Sigmoid colon (tissue), 7 donors: ENCODE results near the gene PHLPP1. TPM values are rescaled to one million over a fixed set of nuclear protein-coding genes. Genes with fewer than 3 reads are reported as not detected.

Source experiments
- DNase-seq: peaks from one replicate; pipeline ENCODE4 v3.0.0-alpha.2; 2019
- H3K27ac ChIP-seq, 4 donors: fragments of 200-600 bp; sonication (generic); one replicate each; pipeline ENCODE4 v1.5.1; 2016 to 2019; ENCODE audit warnings: mild to moderate bottlenecking in 1 of 4
- H3K27me3 ChIP-seq, 3 donors: fragments of 200-600 bp; sonication (generic); one replicate each; pipeline ENCODE4 v1.5.1; 2019; ENCODE audit warnings: mild to moderate bottlenecking in 1 of 3
- H3K36me3 ChIP-seq, 4 donors: fragments of 200-600 bp; sonication (generic); one replicate each; pipeline ENCODE4 v1.5.1; 2016 to 2019
- H3K4me1 ChIP-seq, 4 donors: fragments of 200-600 bp; sonication (generic); one replicate each; pipeline ENCODE4 v1.5.1; 2017 to 2019
- H3K4me3 ChIP-seq, 4 donors: fragments of 200-600 bp; sonication (generic); one replicate each; pipeline ENCODE4 v1.5.1; 2017 to 2019; ENCODE audit warnings: mild to moderate bottlenecking in 2 of 4, moderate library complexity in 1 of 4
- H3K9me3 ChIP-seq, 4 donors: fragments of 200-600 bp in 3 of 4; sonication (generic) in 3 of 4; one replicate each; pipeline versions ENCODE4 v1.5.1 to v1.6.1; 2013 to 2019
- EP300 ChIP-seq, 4 donors: sonication (generic); formaldehyde crosslinking; IDR thresholded peaks; one replicate each; pipeline ENCODE4 v1.6.1; 2017; ENCODE audit warnings: antibody characterized with exemption in 4 of 4
- POLR2A ChIP-seq, 2 donors: fragments of 450-650 bp; IDR thresholded peaks; one replicate each; pipeline ENCODE4 v1.6.1; 2016; ENCODE audit warnings: antibody characterized with exemption in 2 of 2, mild to moderate bottlenecking in 2 of 2, moderate library complexity in 2 of 2
- POLR2AphosphoS5 ChIP-seq, 4 donors: sonication (generic); formaldehyde crosslinking; IDR thresholded peaks; one replicate each; pipeline ENCODE4 v1.6.1; 2017; ENCODE audit warnings: antibody characterized with exemption in 4 of 4
- WGBS, 2 donors: extraction: QIAGEN DNeasy Blood & Tissue Kit; methylation state at CpG; one replicate each; pipeline ENCODE4 v1.1.7; 2013; 5-methylcytosine and 5-hydroxymethylcytosine counted together
- intact Hi-C: fragments of 100-400 bp; cut with DNase I; formaldehyde crosslinking; loops from one replicate; pipeline ENCODE4 v1.15.1; 2023
- polyA plus RNA-seq, 3 donors: library from polyadenylated mRNA; stranded (reverse); fragments of 200-250 nt; gene quantifications; one replicate each; pipeline ENCODE4 v1.2.3, GENCODE V29; 2013
- total RNA-seq, 4 donors: library from RNA; depleted of rRNA; stranded (reverse); fragments of >200 nt; gene quantifications; one replicate each; pipeline ENCODE4 v1.1.0, GENCODE V29; 2016
- TF ChIP-seq, protein P1 (sequence below), 4 experiments: fragments of 450-650 bp in 3 of 4; fragments of 200-600 bp in 1 of 4; IDR thresholded peaks; one replicate each; pipeline ENCODE4 v1.5.1; 2016 to 2019; ENCODE audit warnings: antibody characterized with exemption in 4 of 4, mild to moderate bottlenecking in 3 of 4, moderate library complexity in 2 of 4
- donor health status: healthy with polysubstance abuse.
- donor health status: Bipolar disorder and iron deficiency.
- donor health status: healthy.

Gene PHLPP1
- total and polyA plus RNA-seq, 7 donors = 4.2 to 18.6 (median 7.1) TPM

DNA sequence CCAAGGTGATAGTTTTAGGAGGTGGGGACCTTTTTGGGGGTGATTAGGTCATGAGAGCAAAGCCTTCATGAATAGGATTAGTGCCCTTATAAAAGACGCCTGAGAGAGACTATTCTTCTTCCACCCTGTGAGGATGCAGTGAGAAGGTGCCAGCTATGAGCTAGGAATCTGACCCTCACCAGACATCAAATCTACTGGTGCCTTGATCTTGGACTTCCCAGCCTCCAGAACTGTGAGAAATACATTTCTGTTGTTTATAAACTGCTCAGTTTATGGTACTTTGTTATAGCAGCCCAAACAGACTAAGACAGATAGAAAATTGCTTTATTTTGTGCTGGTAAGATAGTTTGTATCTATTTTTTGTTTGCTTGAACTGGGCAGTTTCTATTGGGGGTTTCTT lies 40.1 kb downstream of the PHLPP1 start:
- intact Hi-C loops = no loop called here
- H3K4me1 ChIP-seq = peaks cover 0 to 32% (median 20%) of the 10 kb centered on the region in 4 donors
- H3K27ac ChIP-seq = no peak overlapping the region
- H3K9me3 ChIP-seq = no peaks in the 10 kb centered on the region
- no peak for DNase-seq
- no peak overlapping the region for H3K4me3 ChIP-seq
- 96 to 100% methylated on average over 1 of the region's 1 CpG for WGBS, 2 donors
- no peaks in the 10 kb centered on the region for H3K27me3 ChIP-seq
- no peaks in the 10 kb centered on the region for H3K36me3 ChIP-seq
- TF ChIP-seq POLR2AphosphoS5 (IDR thresholded peaks at IDR 0.05) (no peak), POLR2A (IDR thresholded peaks at IDR 0.05) (no peak), EP300 (IDR thresholded peaks at IDR 0.05) (no peak)
- TF ChIP-seq, protein P1, sequence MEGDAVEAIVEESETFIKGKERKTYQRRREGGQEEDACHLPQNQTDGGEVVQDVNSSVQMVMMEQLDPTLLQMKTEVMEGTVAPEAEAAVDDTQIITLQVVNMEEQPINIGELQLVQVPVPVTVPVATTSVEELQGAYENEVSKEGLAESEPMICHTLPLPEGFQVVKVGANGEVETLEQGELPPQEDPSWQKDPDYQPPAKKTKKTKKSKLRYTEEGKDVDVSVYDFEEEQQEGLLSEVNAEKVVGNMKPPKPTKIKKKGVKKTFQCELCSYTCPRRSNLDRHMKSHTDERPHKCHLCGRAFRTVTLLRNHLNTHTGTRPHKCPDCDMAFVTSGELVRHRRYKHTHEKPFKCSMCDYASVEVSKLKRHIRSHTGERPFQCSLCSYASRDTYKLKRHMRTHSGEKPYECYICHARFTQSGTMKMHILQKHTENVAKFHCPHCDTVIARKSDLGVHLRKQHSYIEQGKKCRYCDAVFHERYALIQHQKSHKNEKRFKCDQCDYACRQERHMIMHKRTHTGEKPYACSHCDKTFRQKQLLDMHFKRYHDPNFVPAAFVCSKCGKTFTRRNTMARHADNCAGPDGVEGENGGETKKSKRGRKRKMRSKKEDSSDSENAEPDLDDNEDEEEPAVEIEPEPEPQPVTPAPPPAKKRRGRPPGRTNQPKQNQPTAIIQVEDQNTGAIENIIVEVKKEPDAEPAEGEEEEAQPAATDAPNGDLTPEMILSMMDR (IDR thresholded peaks at IDR 0.05) = no peak

DNA sequence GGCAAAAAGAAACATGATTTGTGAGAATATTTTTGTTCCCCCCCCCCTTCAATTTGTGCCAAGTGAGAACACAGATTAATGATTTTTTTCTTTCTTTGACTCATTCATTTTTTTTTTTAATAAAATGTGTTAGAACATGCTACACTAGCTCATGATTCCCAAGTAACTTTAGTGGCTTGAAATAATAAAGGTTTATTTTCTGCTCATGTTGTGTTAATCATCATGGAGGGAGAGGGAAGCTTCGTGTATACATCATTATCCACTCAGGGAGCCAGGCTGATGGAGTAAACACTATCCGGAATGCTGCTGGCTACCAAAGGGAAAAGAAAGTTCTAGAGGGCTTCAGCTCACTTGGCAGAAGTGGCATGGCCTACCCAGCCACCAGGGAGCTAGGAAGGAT lies 40.6 kb downstream of the PHLPP1 start:
- DNase-seq = no peak
- Histone ChIP-seq H3K36me3 (no peaks in the 10 kb centered on the region), H3K9me3 (no peaks in the 10 kb centered on the region), H3K4me1 (peaks cover 0 to 30% (median 19%) of the 10 kb centered on the region in 4 donors), H3K4me3 (no peak overlapping the region), H3K27ac (no peak overlapping the region), H3K27me3 (no peaks in the 10 kb centered on the region)
- WGBS, 2 donors = 92 to 95% methylated on average over 2 of the region's 2 CpGs
- intact Hi-C loops = no loop called here
- TF ChIP-seq, protein P1 (IDR thresholded peaks at IDR 0.05) = no peak

DNA sequence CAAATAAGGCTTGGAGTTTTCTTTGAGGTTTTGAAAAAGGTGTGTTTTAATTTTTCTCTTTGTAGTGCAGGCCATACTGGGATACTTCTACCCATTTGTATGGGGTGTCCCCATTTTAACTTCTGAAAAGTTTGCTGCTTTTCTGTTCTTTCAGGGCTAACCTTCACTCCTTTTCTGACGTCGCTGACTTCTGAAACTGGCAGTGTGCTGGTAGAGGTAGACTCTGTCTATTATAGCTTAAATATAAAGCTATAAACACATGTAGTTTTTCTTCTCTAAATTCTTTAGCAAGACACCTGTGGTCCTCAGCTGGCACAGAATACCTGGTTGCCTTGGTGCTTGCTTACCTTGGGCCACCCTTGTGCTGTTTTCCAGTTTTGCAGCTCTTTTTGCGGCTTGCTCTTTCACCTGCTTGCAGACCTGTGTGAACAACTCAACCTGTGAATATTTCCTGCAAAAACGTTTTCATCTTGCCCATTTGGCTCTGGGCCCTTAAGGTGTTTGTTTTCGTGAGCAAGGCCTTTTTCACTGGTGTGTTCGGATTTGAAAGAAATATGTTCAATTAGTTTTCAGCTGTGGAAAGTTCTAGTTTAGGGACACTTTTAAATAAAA lies 42.2 kb downstream of the PHLPP1 start:
- no peak for DNase-seq
- peaks cover 0 to 15% (median 7%) of the 10 kb centered on the region in 4 donors for H3K4me1 ChIP-seq
- no peaks in the 10 kb centered on the region for H3K27me3 ChIP-seq
- H3K9me3 ChIP-seq = no peaks in the 10 kb centered on the region
- H3K36me3 ChIP-seq = no peaks in the 10 kb centered on the region
- TF ChIP-seq EP300 (IDR thresholded peaks at IDR 0.05) (no peak), POLR2A (IDR thresholded peaks at IDR 0.05) (no peak), POLR2AphosphoS5 (IDR thresholded peaks at IDR 0.05) (no peak)
- TF ChIP-seq, protein P1 (IDR thresholded peaks at IDR 0.05) = no peak
- H3K4me3 ChIP-seq = no peak overlapping the region
- intact Hi-C loops = no loop called here
- no peak overlapping the region for H3K27ac ChIP-seq
- WGBS, 2 donors = 15 to 68% methylated on average over 6 of the region's 6 CpGs

DNA sequence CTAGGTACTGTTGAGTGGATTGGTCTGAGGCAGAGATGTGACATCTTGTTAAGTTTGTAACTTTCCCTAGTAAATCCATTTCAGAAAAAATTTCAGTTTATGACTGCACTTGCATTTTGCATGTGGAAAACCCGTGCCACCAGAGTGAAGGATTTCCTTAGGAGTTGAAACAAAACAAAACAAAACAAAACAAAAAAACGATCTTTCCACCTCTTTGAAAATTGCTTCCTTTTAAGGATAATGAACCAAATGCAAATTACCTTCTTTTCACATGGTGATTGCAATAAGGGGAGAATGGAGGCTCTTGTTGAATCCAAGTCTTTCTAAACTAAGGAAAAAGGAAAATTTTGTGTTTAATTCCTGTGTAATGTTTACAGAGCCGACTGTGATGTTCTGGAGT lies 43.2 kb downstream of the PHLPP1 start:
- Histone ChIP-seq H3K27me3 (no peaks in the 10 kb centered on the region), H3K36me3 (no peaks in the 10 kb centered on the region), H3K27ac (no peak overlapping the region), H3K4me1 (peaks cover 0 to 15% (median 5%) of the 10 kb centered on the region in 4 donors), H3K9me3 (no peaks in the 10 kb centered on the region), H3K4me3 (no peak overlapping the region)
- no peak for TF ChIP-seq POLR2AphosphoS5 (IDR thresholded peaks at IDR 0.05)
- TF ChIP-seq, protein P1 (IDR thresholded peaks at IDR 0.05) = no peak
- TF ChIP-seq POLR2A (IDR thresholded peaks at IDR 0.05) = no peak
- no peak for TF ChIP-seq EP300 (IDR thresholded peaks at IDR 0.05)
- DNase-seq = no peak
- intact Hi-C loops = no loop called here
- WGBS, 2 donors = 21 to 60% methylated on average over 3 of the region's 3 CpGs
